GM18873 (cell line): ENCODE measurements around the gene FBXW11.

Experiments used
- ATAC-seq: cut with Tn5 transposase; IDR thresholded peaks from one replicate; pipeline ENCODE4 v1.9.1; 2021; ENCODE audit warnings: mild to moderate bottlenecking, moderate library complexity, moderate number of reproducible peaks; ENCODE audit not compliant: unreplicated experiment, low FRiP score

Gene FBXW11

DNA sequence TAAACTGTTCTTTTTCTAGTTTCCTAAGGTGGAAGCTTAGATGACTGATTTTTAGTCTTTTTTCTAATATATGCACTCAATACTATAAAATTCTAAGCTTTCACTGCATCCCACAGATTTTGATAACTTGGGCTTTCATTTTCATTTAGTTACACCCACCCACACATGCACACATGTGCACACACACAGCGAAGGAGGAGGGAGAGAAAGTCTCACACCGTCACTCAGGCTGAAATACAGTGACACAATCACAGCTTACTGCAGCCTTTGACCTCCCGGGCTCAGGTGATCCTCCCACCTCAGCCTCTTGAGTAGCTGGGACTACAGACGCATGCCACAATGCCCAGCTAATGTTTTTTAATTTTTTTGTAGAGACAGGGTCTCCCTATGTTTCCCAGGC is 124.3 kb downstream of the FBXW11 start:
- ATAC-seq, result no peak

DNA sequence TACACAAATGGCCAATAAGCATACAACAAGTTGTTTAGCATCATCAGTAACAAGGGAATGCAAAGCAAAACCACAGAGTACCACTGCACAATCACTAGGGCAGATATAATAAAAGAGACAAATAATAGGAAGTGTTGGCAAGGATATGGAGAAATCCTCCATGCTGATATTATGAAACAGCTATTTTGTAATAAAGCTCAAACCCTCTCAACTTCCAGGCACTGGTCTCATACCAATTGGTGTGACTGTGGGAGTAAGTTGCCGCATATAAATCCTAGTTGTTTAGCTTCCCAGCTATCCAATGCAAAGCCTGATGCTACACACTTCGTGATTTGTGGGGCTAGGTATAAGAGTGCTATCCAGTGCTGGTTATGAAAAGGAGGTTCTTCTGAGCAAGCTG is 132.2 kb downstream of the FBXW11 start:
- ATAC-seq, result no peak

DNA sequence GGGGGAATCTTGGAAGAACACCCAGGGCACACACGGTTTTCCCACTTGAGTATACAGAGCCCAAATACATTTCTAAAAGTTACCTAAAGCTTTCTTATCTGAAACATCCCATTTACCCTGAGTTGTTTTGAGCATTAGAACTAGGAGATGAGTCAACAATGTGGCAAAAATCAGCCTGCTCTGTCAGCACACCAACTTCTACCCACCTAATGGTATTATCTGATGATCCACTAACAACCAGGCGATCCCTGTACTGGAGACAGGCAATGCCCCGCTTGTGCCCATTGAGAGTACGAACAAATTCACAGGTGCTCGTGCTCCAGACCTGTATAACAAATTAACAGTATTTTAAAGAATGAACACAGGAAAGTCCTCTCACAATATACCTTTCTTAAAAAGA is 133.8 kb downstream of the FBXW11 start:
- ATAC-seq, result no peak

DNA sequence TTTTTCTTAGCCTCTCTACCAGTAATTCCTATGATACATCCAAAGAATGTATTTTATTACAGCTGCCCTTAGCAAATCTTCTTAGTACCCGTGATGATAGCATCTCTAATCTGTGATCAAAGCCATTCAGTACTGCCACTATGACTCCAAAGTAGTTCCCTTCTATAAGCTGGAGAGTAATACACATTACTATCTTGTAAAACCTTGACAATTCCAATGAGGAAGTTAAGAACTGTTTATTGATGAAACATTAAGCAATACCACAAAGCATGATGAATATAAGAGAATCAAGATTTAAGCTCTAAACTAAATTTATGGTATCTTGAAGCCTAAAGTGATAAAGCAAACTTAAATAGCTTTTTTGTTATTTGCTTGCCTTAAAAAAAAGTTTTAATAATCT is 134.7 kb downstream of the FBXW11 start:
- no peak for ATAC-seq

DNA sequence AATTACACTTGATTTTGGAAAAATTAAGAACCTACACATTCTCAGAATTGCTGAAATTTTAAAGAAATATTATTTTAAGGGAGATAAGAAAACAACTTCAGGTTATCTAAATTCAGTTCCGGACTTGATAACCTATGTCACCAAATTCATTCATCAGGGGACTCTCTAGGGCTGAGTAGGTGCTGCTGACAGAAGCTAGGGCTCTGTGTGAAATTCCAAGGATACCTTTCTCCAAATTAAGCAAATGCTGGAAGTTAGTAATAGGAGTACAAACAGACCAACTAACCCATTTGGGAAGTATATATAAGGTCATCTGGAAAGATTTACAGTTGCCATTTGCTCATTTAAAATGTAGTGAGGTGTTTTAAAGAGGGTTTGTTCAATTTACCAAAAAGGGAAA is 136.5 kb downstream of the FBXW11 start:
- ATAC-seq, result no peak

DNA sequence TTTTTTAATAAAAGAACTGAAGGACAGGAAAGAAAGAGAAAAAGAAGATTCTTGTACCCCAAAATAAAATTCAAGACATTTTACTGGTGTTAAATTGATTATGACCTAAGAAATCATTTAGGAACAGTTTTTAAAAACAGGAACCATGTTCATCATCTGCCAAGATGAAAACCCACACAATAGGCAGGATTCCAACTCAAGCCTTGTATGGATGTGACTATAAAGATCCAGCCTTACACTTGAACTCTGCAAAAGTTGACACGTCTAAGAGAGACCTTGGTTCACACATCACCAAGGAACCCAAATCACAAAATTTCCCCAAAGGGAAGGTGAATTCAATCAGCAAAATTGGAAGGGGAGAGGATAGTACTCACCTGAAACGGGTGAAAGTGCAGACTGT is 138.2 kb downstream of the FBXW11 start:
- no peak for ATAC-seq

DNA sequence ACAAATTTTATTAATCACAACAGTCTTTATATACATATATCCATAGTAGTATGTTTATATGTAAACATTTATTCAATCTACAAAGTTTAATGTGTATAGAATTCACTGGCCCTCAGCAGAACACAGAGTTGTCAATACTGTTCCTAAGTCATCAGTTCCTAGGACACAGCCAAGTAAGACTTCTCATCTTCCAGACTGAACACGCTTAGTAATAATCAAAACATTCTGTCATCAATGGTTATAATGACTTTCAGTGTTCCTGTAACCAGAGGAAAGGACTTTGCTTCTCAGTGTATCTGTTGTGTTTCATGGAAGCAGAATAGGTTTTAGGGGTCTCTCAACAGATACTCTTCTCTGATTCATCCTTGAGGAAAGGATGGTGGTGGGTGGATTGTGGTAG is 138.7 kb downstream of the FBXW11 start:
- no peak for ATAC-seq

DNA sequence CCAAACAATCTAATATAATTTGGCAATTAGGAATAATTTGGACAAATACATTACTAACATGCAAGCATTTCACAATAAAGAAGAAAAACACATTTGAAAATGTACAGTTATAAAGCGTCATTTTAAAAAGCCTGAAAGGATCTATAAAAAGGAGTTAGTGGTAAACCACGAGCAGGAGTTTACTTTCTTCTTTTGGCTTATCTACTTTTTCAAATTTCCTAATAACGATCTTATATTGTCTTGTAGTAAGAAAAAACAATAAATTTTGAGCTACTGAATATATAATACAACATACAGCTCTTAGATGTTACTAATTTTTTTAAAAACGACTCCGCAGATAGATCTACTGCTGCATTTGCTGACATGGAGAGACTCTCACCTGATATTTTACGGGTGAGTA is 141.0 kb downstream of the FBXW11 start:
- ATAC-seq, result no peak

DNA sequence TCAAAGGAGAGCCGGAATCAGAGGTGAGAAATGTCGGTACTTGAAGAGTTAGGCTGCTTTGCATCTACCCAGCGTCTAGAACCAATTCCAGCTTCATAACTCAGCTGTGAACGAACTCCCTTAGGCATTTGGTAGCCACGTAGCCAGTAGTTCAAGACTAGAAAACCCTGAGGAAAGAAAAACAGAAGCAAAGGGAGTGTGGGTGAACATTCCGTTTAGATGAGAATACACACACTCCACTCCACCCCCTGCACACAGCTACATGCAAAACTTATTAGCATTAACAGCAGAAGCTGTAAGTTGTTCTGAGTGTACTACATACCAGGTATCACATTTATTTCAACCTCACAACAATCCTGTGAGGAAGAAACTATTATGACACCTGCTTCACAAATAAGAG is 142.5 kb downstream of the FBXW11 start:
- no peak for ATAC-seq

DNA sequence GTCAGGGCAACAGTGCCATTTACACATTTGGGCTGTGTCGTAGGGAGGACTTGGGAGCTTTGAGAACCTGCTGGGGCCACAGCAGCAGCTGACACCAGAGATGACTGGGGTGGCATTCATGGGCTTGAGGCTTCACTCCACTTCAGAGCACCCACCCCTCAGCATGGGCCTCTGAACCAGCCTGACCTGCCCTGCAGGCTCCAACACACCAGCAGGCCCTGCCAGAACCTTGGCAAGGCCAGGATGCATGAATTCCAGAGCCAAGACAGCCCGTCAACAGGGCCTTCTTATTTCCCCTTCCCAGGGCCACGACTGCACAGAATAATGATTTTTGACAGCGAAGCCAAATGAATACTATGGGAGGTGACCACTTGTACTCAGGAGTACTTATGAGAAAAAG is 143.8 kb downstream of the FBXW11 start:
- ATAC-seq, result no peak

DNA sequence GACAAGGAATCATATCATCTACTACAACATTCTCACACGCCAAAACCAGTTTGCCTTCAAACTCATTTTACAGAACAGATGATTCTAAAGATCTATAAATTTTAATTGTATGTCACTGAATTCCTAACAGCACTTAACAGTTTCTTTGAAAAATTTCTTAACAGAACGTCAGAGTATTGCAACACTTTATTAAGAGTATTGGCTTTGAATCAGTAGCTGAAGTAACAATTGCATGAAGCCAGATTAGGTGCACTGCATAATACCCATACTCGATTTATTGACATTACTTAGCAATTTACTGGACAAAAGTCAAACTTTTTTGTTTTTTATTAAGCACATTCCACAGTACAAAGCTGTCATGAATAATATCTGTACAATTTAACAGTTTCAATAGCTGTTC is 145.1 kb downstream of the FBXW11 start:
- ATAC-seq, result no peak

DNA sequence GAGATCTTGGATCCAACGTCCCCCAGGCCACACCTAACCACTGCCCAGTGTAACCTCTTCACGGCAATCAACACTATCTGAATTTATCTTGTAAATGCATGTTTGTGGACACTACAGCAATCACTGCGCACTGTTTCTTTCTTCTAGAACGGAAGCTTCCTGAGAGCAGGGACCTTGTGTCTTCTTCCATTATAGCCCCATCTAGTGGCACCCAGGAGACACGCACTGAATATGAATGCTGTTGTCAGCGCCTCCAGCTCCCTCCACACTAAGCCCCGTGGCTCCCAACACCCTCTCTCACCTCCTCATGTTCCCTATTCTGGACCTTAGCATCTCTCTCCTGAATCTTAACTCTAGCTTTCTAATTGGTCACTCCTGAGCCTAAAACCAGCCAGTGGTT is 148.1 kb downstream of the FBXW11 start:
- ATAC-seq, result no peak

DNA sequence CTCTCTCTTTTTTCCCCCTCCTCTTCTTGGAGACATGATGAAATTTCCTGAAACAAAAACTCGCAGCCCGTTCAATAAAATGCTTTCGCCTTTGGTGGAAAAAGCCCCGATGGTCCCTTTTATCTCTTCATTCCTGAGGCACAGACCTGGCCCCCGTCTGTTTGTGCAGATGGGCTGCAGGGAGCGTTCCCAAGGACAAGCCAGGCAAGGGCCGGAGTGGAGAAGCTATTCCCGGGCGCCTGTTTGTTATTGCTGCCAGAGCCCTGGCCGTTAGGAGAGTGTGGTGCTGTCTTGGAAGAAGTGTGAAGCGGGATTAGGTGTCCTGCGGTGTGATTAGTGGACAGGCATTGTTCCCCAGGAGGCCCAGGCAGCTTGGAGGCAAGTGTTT is 149.0 kb downstream of the FBXW11 start:
- ATAC-seq, result no peak

DNA sequence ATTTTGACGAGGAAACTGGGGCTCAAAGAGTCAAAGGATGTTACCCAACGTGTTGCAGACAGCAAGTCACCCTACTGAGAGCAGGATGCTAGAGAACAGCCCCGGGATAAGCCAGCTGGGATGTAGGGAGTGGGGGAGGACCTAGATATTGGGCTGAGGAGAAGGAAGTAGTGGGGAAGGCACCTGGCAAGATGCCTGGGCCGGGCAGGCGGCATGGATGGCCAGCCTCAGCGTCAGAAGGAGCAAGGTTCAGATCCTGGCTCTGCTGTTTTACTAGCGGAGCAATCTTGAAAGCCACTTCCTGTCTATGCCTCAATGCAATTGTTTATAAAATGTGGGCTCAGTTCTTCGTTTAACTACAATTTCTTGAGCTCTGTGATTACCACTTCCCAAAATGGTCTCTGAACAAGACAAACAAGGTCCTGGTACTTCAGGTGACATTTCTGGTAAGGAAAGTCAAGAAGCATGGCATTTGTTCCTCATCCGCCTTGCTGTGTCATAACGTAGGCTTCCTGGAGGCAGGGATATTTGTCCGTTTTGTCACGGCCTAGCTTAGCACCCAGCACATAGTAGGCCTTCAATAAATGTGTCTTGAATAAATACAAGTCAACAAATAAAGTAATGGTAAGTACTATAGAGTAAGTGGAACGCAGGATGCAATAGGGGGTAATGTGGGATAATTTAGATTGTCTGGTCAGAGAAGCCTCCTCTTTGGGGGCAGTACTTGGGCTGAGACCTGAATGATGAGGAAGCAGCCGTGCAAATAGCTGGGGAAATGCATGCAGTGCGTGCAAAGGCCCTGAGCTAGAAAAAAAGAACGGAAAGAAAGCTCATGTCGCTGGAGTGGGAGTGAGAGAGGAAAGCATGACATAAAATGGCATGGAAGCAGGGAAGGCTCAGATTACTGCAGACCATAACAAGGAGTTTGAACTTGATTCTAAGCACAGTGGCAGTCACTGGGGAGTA is 150.4 kb downstream of the FBXW11 start:
- ATAC-seq, result no peak

DNA sequence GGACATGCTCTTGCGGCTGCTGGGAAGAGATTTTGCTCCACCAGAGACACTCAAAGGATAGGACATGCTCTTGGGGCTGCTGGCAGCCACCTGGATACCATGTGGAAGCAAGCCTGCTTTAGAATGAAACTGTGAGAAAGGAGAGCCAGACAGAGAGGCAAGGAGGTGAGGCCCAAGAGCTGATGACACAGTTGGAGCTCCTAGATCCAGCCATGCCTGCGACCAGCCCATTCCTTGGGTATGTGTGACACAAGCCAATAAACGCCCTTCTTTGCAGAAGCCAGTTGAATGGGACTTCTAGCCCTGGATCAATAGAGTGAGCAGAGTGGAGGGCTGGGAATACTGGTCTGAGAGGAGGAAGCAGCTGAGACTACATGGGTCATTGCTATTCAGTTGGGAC is 151.2 kb downstream of the FBXW11 start:
- no peak for ATAC-seq

DNA sequence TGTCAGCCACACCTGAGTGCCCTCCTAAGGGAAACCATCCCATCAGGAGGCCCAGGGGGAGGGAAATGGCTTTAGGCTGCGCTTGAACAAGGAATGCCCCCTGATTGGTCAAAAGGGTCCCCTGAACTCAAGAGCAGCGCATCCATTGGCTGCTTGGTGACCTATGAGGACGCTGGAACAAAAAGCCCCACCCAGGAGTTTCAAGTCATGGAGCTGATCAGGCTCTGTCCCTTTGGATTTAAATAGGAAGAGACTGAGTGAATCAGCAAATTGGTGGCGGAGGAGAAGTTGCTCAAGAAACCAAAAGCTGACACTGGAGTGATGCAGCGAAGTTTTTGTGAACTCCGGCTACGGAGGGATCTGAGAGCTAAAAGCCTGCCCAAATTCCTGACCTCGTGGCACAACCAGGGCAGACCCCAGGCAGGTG is 154.2 kb downstream of the FBXW11 start:
- ATAC-seq, result no peak

DNA sequence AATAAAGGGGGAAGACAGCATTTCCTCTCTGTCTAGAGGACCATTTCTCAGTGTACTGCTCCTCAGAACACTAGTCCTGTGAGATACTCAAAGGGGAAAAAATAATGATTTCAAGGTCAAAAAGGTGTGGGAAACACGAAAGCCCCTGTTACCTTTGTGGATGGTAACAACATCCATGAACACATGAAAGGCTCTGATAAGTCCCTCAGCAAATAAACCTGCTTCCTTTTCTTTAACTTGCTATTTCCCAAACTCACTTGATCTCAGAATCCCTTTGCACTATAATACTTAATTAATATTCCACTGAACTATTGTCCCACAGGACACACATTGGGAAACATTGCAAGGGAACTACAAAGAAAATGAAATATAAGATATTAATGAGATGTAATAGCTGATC is 155.2 kb downstream of the FBXW11 start:
- no peak for ATAC-seq

DNA sequence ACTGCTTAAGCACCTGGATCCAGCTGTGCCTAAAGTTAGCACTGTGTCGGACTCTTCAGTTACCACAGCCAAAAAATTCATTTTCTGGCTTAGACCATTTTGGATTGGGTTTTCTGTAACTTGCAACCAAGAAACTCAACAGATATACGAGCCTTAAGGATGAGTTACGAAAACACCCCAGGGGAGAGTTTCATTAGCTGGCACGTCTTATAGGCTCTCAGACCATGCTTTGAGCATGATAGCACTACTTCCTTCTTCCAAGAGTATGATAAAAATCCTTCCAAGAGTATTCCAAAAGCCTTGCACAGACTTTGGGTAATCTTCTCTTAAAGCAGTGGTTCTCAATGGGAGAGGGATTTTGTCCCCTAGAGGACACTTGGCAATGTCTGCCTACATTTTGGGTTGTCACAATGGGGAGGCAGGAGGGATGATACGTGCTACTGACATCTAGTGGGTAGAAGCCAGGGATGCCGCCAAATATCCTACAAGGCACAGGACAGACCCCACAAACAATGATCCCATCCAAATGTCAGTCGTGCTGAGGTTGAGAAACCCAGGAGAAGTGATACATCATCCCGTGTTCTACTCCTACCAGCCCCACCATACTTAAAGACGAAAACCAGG is 156.0 kb downstream of the FBXW11 start:
- no peak for ATAC-seq

DNA sequence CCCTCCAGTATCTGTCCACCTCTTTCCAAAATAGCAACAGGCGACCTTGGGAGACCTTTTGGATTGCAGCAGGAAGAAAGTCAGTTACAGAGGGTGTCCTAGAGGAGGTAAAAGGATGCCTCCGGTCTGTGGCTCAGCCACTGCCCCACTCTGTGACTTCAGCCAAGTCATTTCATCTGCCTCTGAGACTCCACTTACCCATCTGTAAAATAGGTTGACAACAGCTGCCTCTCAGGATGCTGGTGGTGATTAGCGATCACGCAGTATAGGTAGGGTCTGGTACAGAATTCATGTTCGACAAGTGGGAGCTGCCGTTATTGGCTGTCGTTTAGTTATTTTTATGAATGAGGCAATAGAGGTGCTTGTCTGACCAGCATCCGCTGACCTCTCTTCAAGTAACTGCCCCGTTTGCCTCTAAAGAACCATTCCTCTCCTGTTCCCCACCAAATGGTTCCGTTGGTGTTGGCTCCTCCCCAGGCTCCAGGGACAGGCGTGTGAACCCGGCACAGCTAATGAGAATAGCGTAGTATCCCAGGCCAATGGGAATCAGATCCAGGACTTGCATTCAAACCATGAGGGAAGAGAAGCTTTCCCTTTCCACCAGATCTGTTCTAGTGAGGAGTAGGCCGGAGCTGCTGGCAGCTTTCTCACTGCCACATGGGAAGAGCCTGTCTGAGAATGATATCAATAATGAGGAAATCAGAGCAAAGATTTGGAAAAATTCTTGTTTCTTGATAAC is 156.7 kb downstream of the FBXW11 start:
- no peak for ATAC-seq

DNA sequence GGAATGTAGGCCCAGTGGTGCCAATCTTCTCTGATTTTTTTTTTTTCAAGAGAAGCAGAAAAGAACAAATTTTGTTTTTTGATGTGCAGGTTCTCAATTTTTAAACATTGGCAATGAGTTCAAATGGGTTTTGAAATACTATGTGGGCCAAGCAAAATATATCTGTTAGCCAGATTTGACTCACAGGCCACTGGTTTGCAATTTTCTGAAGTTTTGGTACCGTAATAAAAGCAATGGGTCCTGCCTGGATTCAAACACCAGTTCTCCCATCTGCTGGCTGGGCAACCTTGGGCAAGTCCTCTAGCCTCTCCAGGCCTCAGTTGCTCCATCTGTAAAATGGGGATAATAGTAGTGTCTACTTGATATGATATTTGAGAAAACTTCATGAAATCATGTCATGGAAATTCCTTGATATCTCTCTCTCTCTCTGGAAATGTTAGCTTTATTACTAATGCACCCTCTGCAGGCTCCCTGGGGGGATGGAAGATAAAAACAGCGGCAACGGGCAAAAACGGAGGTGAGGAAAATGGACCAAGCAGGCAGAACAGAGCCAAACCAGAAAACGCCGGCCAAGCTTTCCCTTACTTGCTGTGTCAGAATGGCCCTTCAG is 157.4 kb downstream of the FBXW11 start:
- ATAC-seq, result no peak

DNA sequence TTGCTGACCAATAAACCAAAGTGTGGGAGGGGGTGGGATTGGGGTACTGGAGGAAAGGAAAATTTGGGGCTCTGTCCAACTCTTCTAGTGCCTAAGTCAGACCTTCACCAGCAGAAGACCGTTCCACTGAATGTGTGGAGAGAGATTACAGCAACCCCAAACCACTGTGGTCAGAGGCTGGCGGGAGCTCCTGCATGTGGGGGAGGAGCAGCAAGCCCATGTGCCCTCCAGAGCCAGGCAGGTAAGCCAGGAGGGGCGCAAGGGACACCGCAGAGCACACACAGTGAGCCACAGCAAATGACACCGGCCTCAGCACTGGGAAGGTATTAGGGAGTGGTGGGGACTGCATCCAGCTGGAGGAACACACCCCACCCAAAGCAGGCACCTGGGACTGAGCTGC is 158.0 kb downstream of the FBXW11 start:
- no peak for ATAC-seq
